C1 segment of cervical spinal cord (tissue), 14 donors: Measurements from ENCODE around the gene SUV39H2.
"Not testable (repeated sequence)": the region's sequence is repeated elsewhere in the genome, so short reads cannot be mapped to it uniquely, and the experiment has no call there.

ENCODE experiments used
- DNase-seq, 14 donors: peaks; one replicate each; lab custom pipeline; 2025; lab: John Stamatoyannopoulos, UW

SUV39H2 gene

GRCh38 chr10:14878266-14879123, at the start of gene SUV39H2:
Gene SUV39H2, plus strand, starts transcription at chr10:14878866. Its CDS starts 23 bp downstream, at chr10:14878889.
- peak; percentile 59 to 97 (median 92) for DNase-seq

- DNase-seq: no peak
Measured at GRCh38 chr10:14833106-14833505, 45.6 kb upstream of the SUV39H2 start.

- DNase-seq: no peak
Measured at GRCh38 chr10:14836208-14836607, 42.5 kb upstream of the SUV39H2 start.

GRCh38 chr10:14837003-14837756, 41.5 kb upstream of the SUV39H2 start:
- peak in 2 of 14 donors; percentile 36 to 39 for DNase-seq

- DNase-seq: peak; percentile 84 to 99 (median 98)
Measured at GRCh38 chr10:14837757-14838581, 40.7 kb upstream of the SUV39H2 start, which contains the start of the genes CDNF, HSPA14 and MSANTD7. Gene CDNF, minus strand, starts transcription at chr10:14838037. Its CDS starts 91 bp downstream, at chr10:14837946. Gene HSPA14, plus strand, starts transcription at chr10:14838306. Its CDS starts 97 bp downstream, at chr10:14838403. Gene MSANTD7, plus strand, starts transcription at chr10:14838306. Its CDS starts 3,979 bp downstream, at chr10:14842285.

- peak in 5 of 14 donors; percentile 16 to 55 (median 36) for DNase-seq
Measured at GRCh38 chr10:14838582-14839304, 39.9 kb upstream of the SUV39H2 start.

GRCh38 chr10:14839305-14839695, 39.4 kb upstream of the SUV39H2 start:
- DNase-seq: no peak

- no peak for DNase-seq
Measured at GRCh38 chr10:14840178-14840577, 38.5 kb upstream of the SUV39H2 start.

GRCh38 chr10:14843327-14843988, 35.2 kb upstream of the SUV39H2 start:
- DNase-seq: peak in 2 of 14 donors; percentile 5 to 75

- no peak for DNase-seq
Measured at GRCh38 chr10:14844948-14845347, 33.7 kb upstream of the SUV39H2 start.

- DNase-seq: no peak
Measured at GRCh38 chr10:14852236-14852635, 26.4 kb upstream of the SUV39H2 start.

- no peak for DNase-seq
Measured at GRCh38 chr10:14855453-14855852, 23.2 kb upstream of the SUV39H2 start.

- DNase-seq: no peak
Measured at GRCh38 chr10:14858338-14858960, 20.2 kb upstream of the SUV39H2 start.

- DNase-seq: no peak
Measured at GRCh38 chr10:14859043-14859442, 19.6 kb upstream of the SUV39H2 start.

GRCh38 chr10:14859775-14860174, 18.9 kb upstream of the SUV39H2 start:
- no peak for DNase-seq

- no peak for DNase-seq
Measured at GRCh38 chr10:14860791-14861190, 17.9 kb upstream of the SUV39H2 start.

GRCh38 chr10:14864466-14864865, 14.2 kb upstream of the SUV39H2 start:
- not testable (repeated sequence) for DNase-seq

- DNase-seq: not testable (repeated sequence)
Measured at GRCh38 chr10:14864871-14865270, 13.8 kb upstream of the SUV39H2 start.

- DNase-seq: no peak
Measured at GRCh38 chr10:14873090-14873760, 5.4 kb upstream of the SUV39H2 start.
